NCI-H1694 treated with DMSO at 0.1 percent for 48 hours (cell line): ENCODE data around the gene ABR.

Experiments
- DNase-seq: peaks from one replicate; lab custom pipeline; 2025; lab: John Stamatoyannopoulos, UW

The ABR gene

DNA sequence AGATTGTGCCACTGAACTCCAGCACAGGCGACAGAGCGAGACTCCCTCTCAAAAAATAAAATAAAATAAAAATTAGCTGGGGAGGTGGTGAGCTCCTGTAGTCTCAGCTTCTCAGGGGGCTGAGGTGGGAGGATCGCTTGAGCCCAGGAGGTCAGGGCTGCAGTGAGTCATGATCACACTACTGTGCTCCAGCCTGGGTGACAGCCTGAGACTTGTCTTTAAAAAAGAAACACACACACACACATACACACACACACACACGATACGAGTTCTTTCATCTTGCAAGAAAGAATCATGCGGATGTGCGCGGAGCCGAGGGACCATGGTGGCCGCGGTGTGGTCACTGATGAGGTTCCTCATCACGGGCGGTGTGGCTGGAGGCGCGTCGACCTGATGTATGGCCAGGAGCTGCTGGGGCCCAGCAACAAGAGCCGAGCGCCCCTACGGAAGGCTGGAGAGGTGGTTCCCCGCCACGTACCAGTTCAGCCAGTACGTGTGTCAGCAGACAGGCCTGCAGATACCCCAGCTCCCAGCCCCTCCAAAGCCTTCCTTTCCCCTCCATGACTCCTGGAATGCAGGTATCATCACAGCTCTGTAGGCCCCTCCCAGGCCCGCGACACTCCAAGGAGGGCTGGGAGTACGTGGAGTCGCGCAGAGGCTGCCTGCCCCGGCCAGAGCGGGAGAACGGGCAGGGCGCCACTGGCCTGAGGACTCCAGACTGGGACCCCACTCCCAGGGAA lies 220.9 kb downstream of the ABR start:
- DNase-seq, result no peak

DNA sequence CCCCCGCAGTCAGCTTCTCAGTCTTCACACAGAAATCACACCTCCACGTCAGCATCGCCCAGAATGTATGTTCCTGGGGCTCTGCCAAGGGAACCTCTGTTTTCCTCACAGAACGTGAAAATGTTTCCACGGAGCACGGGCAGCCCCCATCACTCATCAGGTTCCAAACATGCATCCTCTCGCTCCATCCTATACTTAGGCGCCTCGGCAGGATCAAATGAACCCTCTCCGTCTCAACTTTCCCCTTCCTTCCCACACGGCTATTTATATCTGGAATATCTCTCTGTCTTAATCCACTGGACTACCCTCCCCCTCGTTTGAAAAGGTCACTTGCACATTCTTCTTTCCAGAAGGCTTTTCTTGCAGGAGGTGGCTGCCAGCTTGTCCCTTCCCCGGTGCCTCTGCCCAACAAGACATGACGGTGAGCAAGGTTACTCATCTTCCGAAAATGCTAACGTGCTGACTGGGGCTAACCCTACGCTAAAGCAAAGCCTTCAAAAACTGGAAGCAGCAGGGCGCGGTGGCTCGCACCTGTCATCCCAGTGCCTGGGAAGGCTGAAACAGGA lies 221.8 kb downstream of the ABR start:
- DNase-seq, result no peak

DNA sequence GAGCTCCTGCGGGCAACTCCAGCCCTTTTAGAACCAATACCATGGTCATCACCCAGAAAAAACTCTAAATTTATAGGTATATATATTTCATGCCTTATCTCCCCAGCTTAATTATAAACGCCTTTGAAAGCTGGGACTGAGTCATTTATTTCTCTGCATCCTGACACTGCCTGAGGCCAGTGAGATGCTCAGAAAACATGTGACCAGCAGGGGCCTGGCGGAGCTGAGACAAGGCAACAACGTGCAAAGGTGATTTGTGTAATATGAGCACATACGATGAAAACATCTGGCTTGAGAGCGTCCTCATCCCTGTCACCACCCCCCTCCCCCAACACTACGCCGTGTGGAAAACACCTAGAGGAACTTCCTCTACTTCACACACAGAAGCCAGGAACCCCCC lies 222.9 kb downstream of the ABR start:
- no peak for DNase-seq

GRCh38 chr17:954431-955164 lies 225.2 kb downstream of the ABR start:
- no peak for DNase-seq

- DNase-seq, result no peak
Measured at GRCh38 chr17:953767-954166, 226.0 kb downstream of the ABR start.
